NCI-H1417 (cell line): Measurements from ENCODE around the gene ADIRF.
A peak's percentile ranks its signal among the peaks of the same experiment; 100 is the strongest.
"Not testable (repeated sequence)": the region's sequence is repeated elsewhere in the genome, so short reads cannot be mapped to it uniquely, and the experiment has no call there.

Source experiments
- DNase-seq, 3 experiments: peaks; one replicate each; lab custom pipeline; 2025; lab: John Stamatoyannopoulos, UW

The ADIRF gene

GRCh38 chr10:86946213-86947155, 21.8 kb upstream of the ADIRF start:
- peak; percentile 2 to 51 (median 6) for DNase-seq

- not testable (repeated sequence) for DNase-seq
Observed at GRCh38 chr10:86947806-86948205, 20.5 kb upstream of the ADIRF start.

GRCh38 chr10:86950349-86950748, 17.9 kb upstream of the ADIRF start:
- DNase-seq = no peak

- DNase-seq = no peak
Observed at GRCh38 chr10:86951184-86951761, 17.0 kb upstream of the ADIRF start.

GRCh38 chr10:86952106-86952505, 16.2 kb upstream of the ADIRF start:
- no peak for DNase-seq

- DNase-seq = not testable (repeated sequence)
Observed at GRCh38 chr10:86952697-86953096, 15.6 kb upstream of the ADIRF start.

- no peak for DNase-seq
Observed at GRCh38 chr10:86953747-86954680, 14.3 kb upstream of the ADIRF start.

- DNase-seq = no peak
Observed at GRCh38 chr10:86954681-86955500, 13.4 kb upstream of the ADIRF start.

- no peak for DNase-seq
Observed at GRCh38 chr10:86955501-86956194, 12.6 kb upstream of the ADIRF start.

GRCh38 chr10:86956195-86956847, 12.0 kb upstream of the ADIRF start:
- no peak for DNase-seq

- no peak for DNase-seq
Observed at GRCh38 chr10:86956848-86957448, 11.3 kb upstream of the ADIRF start.

GRCh38 chr10:86957471-86958115, 10.7 kb upstream of the ADIRF start, which contains the start of gene MMRN2:
TSS of gene MMRN2 (minus strand) at chr10:86957615. CDS start at chr10:86957541, 74 bp downstream.
- no peak for DNase-seq

- peak in 2 of 3 experiments; percentile 48 to 63 for DNase-seq
Observed at GRCh38 chr10:86958116-86958900, 10.0 kb upstream of the ADIRF start, which contains the start of gene SNCG. TSS of gene SNCG (plus strand) at chr10:86958599. CDS start at chr10:86958698, 99 bp downstream.

GRCh38 chr10:86958901-86959736, 9.2 kb upstream of the ADIRF start:
- DNase-seq = no peak

- DNase-seq = no peak
Observed at GRCh38 chr10:86959737-86960002, 8.6 kb upstream of the ADIRF start.

GRCh38 chr10:86960003-86960862, 8.0 kb upstream of the ADIRF start:
- DNase-seq = no peak
